ENCODE data around the gene AAMP. TPM values are rescaled to one million over a fixed set of nuclear protein-coding genes. Genes with fewer than 3 reads are reported as not detected.

Gene AAMP
- total and polyA plus RNA-seq, 2 donors (not counting 3 experiments of a cell fraction or from before 2014, with no cell fraction given): 69.3 to 84.4 TPM

- CTCF ChIA-PET: interaction anchor here (3.0 kb wide), 1 partner anchor 9 kb away, joined by 8 read pairs; no protein-coding TSS in a partner anchor
- H3K9me1 ChIP-seq (replicated peaks; ENCODE audit: control insufficient read depth, extremely low read depth, insufficient read depth, low read length): no peaks in the 10 kb centered on the region
Measured at GRCh38 chr2:218219934-218220333, 50.0 kb downstream of the AAMP start.

More at GRCh38 chr2:218219934-218220333, 50.0 kb downstream of the AAMP start:
- Histone ChIP-seq H3K27ac (ENCODE audit: insufficient read depth, low read depth, low read length) (no peak overlapping the region), H3K9me3 (replicated peaks; ENCODE audit: control insufficient read depth, insufficient read depth, low read length) (no peaks in the 10 kb centered on the region), H3K9ac (replicated peaks; ENCODE audit: extremely low read depth, insufficient read depth, low read length) (no peak overlapping the region), H3K79me2 (ENCODE audit: control insufficient read depth, insufficient read depth, low read length) (peaks cover 78% of the 10 kb centered on the region), H3K36me3 (ENCODE audit: control insufficient read depth in 2 of 2, extremely low read depth in 1 of 2, insufficient read depth in 2 of 2, low read length in 2 of 2) (peaks cover 2 to 12% of the 10 kb centered on the region in 2 experiments), H3K4me1 (ENCODE audit: control insufficient read depth, extremely low read depth, insufficient read depth, low read length) (peaks cover 52% of the 10 kb centered on the region), H3K4me2 (ENCODE audit: insufficient read depth, low read length) (peak overlapping the region; percentile 95), H4K20me1 (replicated peaks; ENCODE audit: control insufficient read depth, extremely low read depth, insufficient read depth, low read length) (peaks cover 11% of the 10 kb centered on the region), H2AFZ (ENCODE audit: low read depth, low read length) (no peak overlapping the region), H3K27me3 (ENCODE audit: control insufficient read depth in 2 of 2, insufficient read depth in 2 of 2, low read length in 2 of 2) (no peaks in the 10 kb centered on the region), H3K4me3 (replicated peaks in 1 of 3; ENCODE audit: insufficient read depth in 1 of 3, low read depth in 1 of 3, low read length in 3 of 3) (peak overlapping the region in 1 of 3 experiments; percentile 88)
- FAIRE-seq (no peak), DNase-seq (ENCODE audit: low read depth, low spot score) (no peak)
- POLR2A ChIA-PET: no interaction called here
- no TSS peak for BruUV-seq (replicated peaks)
- intact Hi-C loops (cut with micrococcal nuclease) (loop anchor here (1.0 kb wide), 1 partner anchor 9 kb away; no protein-coding TSS in a partner anchor), dilution Hi-C loops (cut with MboI; ENCODE audit: extremely low pct_ligation_motif_present, low sequenced_read_pairs) (no loop called here)
- no peak for TF ChIP-seq MAX (IDR thresholded peaks at IDR 0.05; ENCODE audit: insufficient read depth, insufficient read length)
- no peak for TF ChIP-seq FOS (IDR thresholded peaks at IDR 0.05; ENCODE audit: borderline replicate concordance, insufficient read depth, low read length)
- TF ChIP-seq POLR2A (IDR thresholded peaks at IDR 0.05; ENCODE audit: low read depth, low read length): no peak
- no peak for TF ChIP-seq GATA2 (IDR thresholded peaks at IDR 0.05; ENCODE audit: insufficient read depth, insufficient read length, low read depth, low read length)
- TF ChIP-seq POLR2AphosphoS5 (IDR thresholded peaks at IDR 0.05; ENCODE audit: insufficient read depth, low read depth, low read length): no peak
- TF ChIP-seq CTCF (IDR thresholded peaks at IDR 0.05; ENCODE audit: extremely low read depth in 1 of 2, insufficient read depth in 1 of 2, low read depth in 1 of 2, low read length in 2 of 2): no peak
- TF ChIP-seq MYC (IDR thresholded peaks at IDR 0.05; ENCODE audit: low read depth, low read length): no peak

Data from endothelial cell of umbilical vein (primary cell).